Measurements from ENCODE around the gene MDN1.

The MDN1 gene

GRCh38 chr6:89807581-89807980 is 12.0 kb downstream of the MDN1 start:
- H3K27ac ChIP-seq (ENCODE audit: low read length), result no peak overlapping the region
- H3K79me2 ChIP-seq (ENCODE audit: low read length), result peaks cover 93% of the 10 kb centered on the region
- H3K27me3 ChIP-seq (replicated peaks; ENCODE audit: insufficient read depth, low read length), result no peaks in the 10 kb centered on the region
- no peaks in the 10 kb centered on the region; the same call in 1 of the 2 replicates for H3K36me3 ChIP-seq (replicated peaks; ENCODE audit: insufficient read depth, low read length)
- DNase-seq, result no peak
- no peaks in the 10 kb centered on the region for H3K9me3 ChIP-seq (replicated peaks; ENCODE audit: insufficient read depth, low read length)
- no peak overlapping the region for H3K4me3 ChIP-seq (ENCODE audit: low read length)
- no peak overlapping the region for H3K4me2 ChIP-seq (ENCODE audit: low read depth, low read length)
- TF ChIP-seq CTCF (IDR thresholded peaks at IDR 0.05; ENCODE audit: low read length), result no peak
- no peak for TF ChIP-seq EZH2phosphoT487 (IDR thresholded peaks at IDR 0.05; ENCODE audit: low read length)
- no peak for TF ChIP-seq EZH2 (optimal IDR thresholded peaks at IDR 0.05; ENCODE audit: low read depth, low read length)
- H3K9me2 ChIP-seq (replicated peaks; ENCODE audit: insufficient read depth, low read length), result no peaks in the 10 kb centered on the region
- no peak overlapping the region for H2AFZ ChIP-seq (ENCODE audit: low read length)
- no peak overlapping the region for H3K9ac ChIP-seq (ENCODE audit: low read length)
- H4K20me1 ChIP-seq (ENCODE audit: insufficient read depth, low read length), result no peaks in the 10 kb centered on the region; the same call in 1 of the 2 replicates
- H3K4me1 ChIP-seq (ENCODE audit: low read length), result no peaks in the 10 kb centered on the region
- no peaks in the 10 kb centered on the region for H3F3A ChIP-seq (ENCODE audit: insufficient read depth, low read length)

- Histone ChIP-seq H3K27ac (ENCODE audit: low read length) (no peak overlapping the region), H3F3A (ENCODE audit: insufficient read depth, low read length) (no peaks in the 10 kb centered on the region), H3K4me3 (ENCODE audit: low read length) (no peak overlapping the region), H3K4me1 (ENCODE audit: low read length) (no peaks in the 10 kb centered on the region), H3K4me2 (ENCODE audit: low read depth, low read length) (no peak overlapping the region), H4K20me1 (ENCODE audit: insufficient read depth, low read length) (no peaks in the 10 kb centered on the region; the same call in 1 of the 2 replicates), H3K9me3 (replicated peaks; ENCODE audit: insufficient read depth, low read length) (no peaks in the 10 kb centered on the region), H2AFZ (ENCODE audit: low read length) (no peak overlapping the region), H3K79me2 (ENCODE audit: low read length) (peaks cover 90% of the 10 kb centered on the region), H3K9me2 (replicated peaks; ENCODE audit: insufficient read depth, low read length) (no peaks in the 10 kb centered on the region), H3K27me3 (replicated peaks; ENCODE audit: insufficient read depth, low read length) (no peaks in the 10 kb centered on the region), H3K36me3 (replicated peaks; ENCODE audit: insufficient read depth, low read length) (no peaks in the 10 kb centered on the region; the same call in 1 of the 2 replicates), H3K9ac (ENCODE audit: low read length) (no peak overlapping the region)
- TF ChIP-seq CTCF (IDR thresholded peaks at IDR 0.05; ENCODE audit: low read length), result no peak
- TF ChIP-seq EZH2 (optimal IDR thresholded peaks at IDR 0.05; ENCODE audit: low read depth, low read length), result no peak
- TF ChIP-seq EZH2phosphoT487 (IDR thresholded peaks at IDR 0.05; ENCODE audit: low read length), result no peak
- DNase-seq, result no peak
Observed at GRCh38 chr6:89805814-89806371, 13.7 kb downstream of the MDN1 start.

- no peak for DNase-seq
- H3K9me3 ChIP-seq (replicated peaks; ENCODE audit: insufficient read depth, low read length), result no peaks in the 10 kb centered on the region
- H3K36me3 ChIP-seq (replicated peaks; ENCODE audit: insufficient read depth, low read length), result no peaks in the 10 kb centered on the region; the same call in 1 of the 2 replicates
- no peaks in the 10 kb centered on the region; the same call in 1 of the 2 replicates for H4K20me1 ChIP-seq (ENCODE audit: insufficient read depth, low read length)
- no peaks in the 10 kb centered on the region for H3F3A ChIP-seq (ENCODE audit: insufficient read depth, low read length)
- H3K9ac ChIP-seq (ENCODE audit: low read length), result no peak overlapping the region
- no peaks in the 10 kb centered on the region for H3K9me2 ChIP-seq (replicated peaks; ENCODE audit: insufficient read depth, low read length)
- H3K4me3 ChIP-seq (ENCODE audit: low read length), result no peak overlapping the region
- H2AFZ ChIP-seq (ENCODE audit: low read length), result no peak overlapping the region
- H3K4me1 ChIP-seq (ENCODE audit: low read length), result no peaks in the 10 kb centered on the region
- H3K4me2 ChIP-seq (ENCODE audit: low read depth, low read length), result no peak overlapping the region
- no peaks in the 10 kb centered on the region for H3K27me3 ChIP-seq (replicated peaks; ENCODE audit: insufficient read depth, low read length)
- no peak overlapping the region for H3K27ac ChIP-seq (ENCODE audit: low read length)
- H3K79me2 ChIP-seq (ENCODE audit: low read length), result peaks cover 82% of the 10 kb centered on the region
- no peak for TF ChIP-seq EZH2 (optimal IDR thresholded peaks at IDR 0.05; ENCODE audit: low read depth, low read length)
- no peak for TF ChIP-seq CTCF (IDR thresholded peaks at IDR 0.05; ENCODE audit: low read length)
- no peak for TF ChIP-seq EZH2phosphoT487 (IDR thresholded peaks at IDR 0.05; ENCODE audit: low read length)
Observed at GRCh38 chr6:89803271-89803670, 16.3 kb downstream of the MDN1 start.
